CD4-positive, alpha-beta T cell treated with Interleukin-2 at 100 ng/mL for 4 hours (primary cell): Measurements from ENCODE around the gene TELO2.
A peak's percentile ranks its signal among the peaks of the same experiment; 100 is the strongest.

Experiments
- DNase-seq: peaks from one replicate; pipeline ENCODE4 v3.0.0-alpha.2; 2020; ENCODE audit warnings: low spot score

The TELO2 gene

GRCh38 chr16:1556254-1556653, 63.1 kb downstream of the TELO2 start:
- no peak for DNase-seq

DNA sequence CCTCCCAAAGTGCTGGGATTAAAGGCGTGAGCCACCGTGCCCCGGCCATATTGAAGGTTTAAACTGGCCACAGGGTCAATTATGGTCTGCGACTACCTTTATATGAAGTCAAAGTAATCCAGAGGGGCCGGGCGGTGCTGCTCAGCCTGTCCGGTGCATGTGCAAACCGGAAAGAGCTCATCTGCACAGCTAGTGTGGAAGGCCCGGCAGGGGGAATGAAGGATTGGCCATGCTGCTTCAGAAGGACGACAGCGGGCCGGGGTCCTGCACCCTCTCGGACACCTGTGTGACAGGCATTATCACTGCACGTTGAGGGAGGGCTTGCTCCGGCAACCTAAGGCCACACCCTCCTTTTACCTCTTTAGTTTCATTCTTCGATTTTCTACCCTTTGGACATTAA, 63.9 kb downstream of the TELO2 start:
- DNase-seq, result no peak

GRCh38 chr16:1557576-1557975, 64.4 kb downstream of the TELO2 start:
- no peak for DNase-seq

DNA sequence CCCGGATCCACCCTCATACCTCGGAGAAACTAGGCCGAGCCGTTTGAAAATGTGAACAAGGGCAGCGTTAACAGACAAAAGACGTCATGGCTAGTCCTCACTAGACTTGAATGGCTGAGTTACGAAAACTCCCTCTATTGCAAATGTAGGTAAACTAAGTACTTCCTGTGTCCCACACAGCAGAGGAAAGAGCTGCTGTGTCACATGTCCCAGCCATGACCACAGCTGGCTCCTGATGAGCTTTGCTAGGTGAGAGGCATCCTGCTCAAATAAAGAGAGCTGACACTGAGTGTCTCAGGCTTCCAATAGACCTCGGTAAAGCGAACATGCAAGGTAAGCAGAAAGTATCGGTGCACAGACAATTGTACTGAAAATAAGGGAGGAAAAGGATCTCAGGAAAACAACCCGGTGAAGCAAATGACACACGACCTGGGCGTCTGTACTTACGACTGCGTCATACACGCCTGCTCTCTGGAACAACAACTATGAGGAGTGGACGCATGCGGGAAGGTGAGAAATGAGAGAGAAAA, 66.4 kb downstream of the TELO2 start:
- peak; percentile 31 for DNase-seq
